HCT116 (cell line): ENCODE results near the gene TRIOBP. TPM values are rescaled to one million over a fixed set of nuclear protein-coding genes. Genes with fewer than 3 reads are reported as not detected.
A peak's percentile ranks its signal among the peaks of the same experiment; 100 is the strongest.

Source experiments
- ATAC-seq: fragments of 200-7000 bp; cut with Tn5 transposase; 2 replicates; pipeline ENCODE4 v1.9.1; 2020; ENCODE audit warnings: mild to moderate bottlenecking, moderate library complexity
- BruUV-seq: library from RNA; stranded (reverse); fragments of 400-500 nt; replicated peaks from 2 replicates; lab custom pipeline; 2021; lab: Mats Ljungman, UMichigan
- CTCF ChIA-PET: fragments of 300-600 bp; sonication (Branson Sonifier 250); formaldehyde crosslinking; loops from one replicate; lab custom pipeline; 2021; ENCODE audit warnings: antibody characterized with exemption; lab: Charles Lee
- POLR2A ChIA-PET: fragments of 300-600, 350-600 bp; sonication (Branson Sonifier 250); formaldehyde crosslinking; loops from one replicate; lab custom pipeline; 2021; ENCODE audit warnings: antibody characterized with exemption; lab: Charles Lee
- RAD21 ChIA-PET, 2 experiments: fragments of 300-600 bp; sonication (Branson Sonifier 250); formaldehyde crosslinking; loops; one replicate each; lab custom pipeline; 2023; ENCODE audit warnings: low total read pairs in 2 of 2; ENCODE audit not compliant: uncharacterized antibody in 2 of 2, unreplicated experiment in 2 of 2, low non-redundant PET in 1 of 2; lab: Charles Lee
- DNase-seq: peaks from one replicate; pipeline ENCODE4 v3.0.0-alpha.2; 2010; ENCODE audit warnings: low read depth, low spot score
- H2AFZ ChIP-seq: fragments of 200-600 bp; shearing (Covaris generic), sonication (generic); 2 replicates; pipeline ENCODE4 v1.6.1; 2017; ENCODE audit warnings: low read depth, mixed run types, mixed read lengths, antibody characterized with exemption, low read length; ENCODE audit not compliant: poor library complexity, severe bottlenecking
- H3K27ac ChIP-seq: 2 replicates; pipeline ENCODE4 v1.5.1; 2012; ENCODE audit warnings: low read depth, low read length
- H3K27me3 ChIP-seq: fragments of 200-600 bp; sonication (generic); 2 replicates; pipeline ENCODE4 v1.6.1; 2016; ENCODE audit warnings: mixed run types, low read length, mixed read lengths; ENCODE audit not compliant: insufficient read depth
- H3K36me3 ChIP-seq, 2 experiments: fragments of 200-500 bp in 1 of 2; fragments of 200-600 bp in 1 of 2; sonication (Bioruptor generic) in 1 of 2; sonication (generic) in 1 of 2; 2 replicates each; pipeline versions ENCODE4 v1.5.1 to v1.6.1; 2014 to 2016; ENCODE audit warnings: low read length in 2 of 2, inconsistent platforms in 1 of 2, mixed read lengths in 1 of 2, mixed run types in 1 of 2; ENCODE audit not compliant: insufficient read depth in 2 of 2, control insufficient read depth in 1 of 2
- H3K4me1 ChIP-seq, 2 experiments: fragments of 200-600 bp in 1 of 2; sonication (generic) in 1 of 2; 2 replicates each; pipeline versions ENCODE4 v1.5.1 to v1.6.1; 2012 to 2017; ENCODE audit warnings: low read length in 2 of 2, inconsistent platforms in 1 of 2, mild to moderate bottlenecking in 1 of 2, mixed read lengths in 1 of 2, mixed run types in 1 of 2, moderate library complexity in 1 of 2; ENCODE audit not compliant: insufficient read depth in 2 of 2, control insufficient read depth in 1 of 2
- H3K4me2 ChIP-seq: fragments of 200-600 bp; sonication (generic); 2 replicates; pipeline ENCODE4 v1.6.1; 2017; ENCODE audit warnings: mixed run types, low read length, mixed read lengths
- H3K4me3 ChIP-seq, 2 experiments: fragments of 200-600 bp in 1 of 2; sonication (generic) in 1 of 2; replicated peaks in 1 of 2; 2 replicates each; pipeline ENCODE4 v1.5.1; 2011 to 2016; ENCODE audit warnings: low read length in 2 of 2, control low read depth in 1 of 2, low read depth in 1 of 2, mild to moderate bottlenecking in 1 of 2, mixed read lengths in 1 of 2, mixed run types in 1 of 2
- H3K79me2 ChIP-seq: fragments of 200-600 bp; sonication (generic); 2 replicates; pipeline ENCODE4 v1.6.1; 2017; ENCODE audit warnings: mild to moderate bottlenecking, mixed run types, low read length, moderate library complexity, mixed read lengths; ENCODE audit not compliant: insufficient read depth
- H3K9ac ChIP-seq: fragments of 200-600 bp; sonication (generic); 2 replicates; pipeline ENCODE4 v1.6.1; 2016; ENCODE audit warnings: low read length, mixed read lengths
- H3K9me2 ChIP-seq: fragments of 200-600 bp; sonication (generic), shearing (Covaris generic); 2 replicates; pipeline ENCODE4 v1.6.1; 2017; ENCODE audit warnings: mixed run types, mild to moderate bottlenecking, moderate library complexity; ENCODE audit not compliant: insufficient read depth
- H3K9me3 ChIP-seq, 2 experiments: fragments of 200-500 bp in 1 of 2; fragments of 200-600 bp in 1 of 2; sonication (Bioruptor generic) in 1 of 2; sonication (generic) in 1 of 2; 2 replicates each; pipeline ENCODE4 v1.6.1; 2014 to 2017; ENCODE audit warnings: low read length in 2 of 2, mixed read lengths in 2 of 2, inconsistent platforms in 1 of 2, low read depth in 1 of 2, mild to moderate bottlenecking in 1 of 2, mixed run types in 1 of 2, moderate library complexity in 1 of 2; ENCODE audit not compliant: control insufficient read depth in 1 of 2, insufficient read depth in 1 of 2
- H4K20me1 ChIP-seq: fragments of 200-600 bp; sonication (generic), shearing (Covaris generic); 2 replicates; pipeline ENCODE4 v1.6.1; 2017; ENCODE audit warnings: mixed run types, mild to moderate bottlenecking, moderate library complexity; ENCODE audit not compliant: insufficient read depth
- CBX3 ChIP-seq: IDR thresholded peaks from 2 replicates; pipeline ENCODE4 v1.6.1; 2012; ENCODE audit warnings: low read depth
- CEBPB ChIP-seq: IDR thresholded peaks from 2 replicates; pipeline ENCODE4 v1.6.1; 2012; ENCODE audit warnings: low read depth
- EGR1 ChIP-seq: IDR thresholded peaks from 2 replicates; pipeline ENCODE4 v1.6.1; 2012; ENCODE audit warnings: low read depth
- ELF1 ChIP-seq: IDR thresholded peaks from 2 replicates; pipeline ENCODE4 v1.6.1; 2012; ENCODE audit warnings: low read depth, borderline replicate concordance
- EZH2 ChIP-seq: fragments of 200-600 bp; sonication (generic); IDR thresholded peaks from 2 replicates; pipeline ENCODE4 v1.6.1; 2017; ENCODE audit warnings: antibody characterized with exemption, mixed run types
- FOSL1 ChIP-seq: IDR thresholded peaks from 2 replicates; pipeline ENCODE4 v1.6.1; 2012; ENCODE audit warnings: low read depth
- JUND ChIP-seq: IDR thresholded peaks from 2 replicates; pipeline ENCODE4 v1.6.1; 2012
- POLR2AphosphoS5 ChIP-seq: IDR thresholded peaks from 2 replicates; pipeline ENCODE4 v1.6.1; 2011; ENCODE audit warnings: mild to moderate bottlenecking, low read depth, low read length, moderate library complexity
- RAD21 ChIP-seq: IDR thresholded peaks from 2 replicates; pipeline ENCODE4 v1.6.1; 2012; ENCODE audit warnings: low read depth, mild to moderate bottlenecking
- SIN3A ChIP-seq: IDR thresholded peaks from 2 replicates; pipeline ENCODE4 v1.6.1; 2012; ENCODE audit warnings: low read depth
- SP1 ChIP-seq: IDR thresholded peaks from 2 replicates; pipeline ENCODE4 v1.6.1; 2012; ENCODE audit warnings: low read depth
- SRF ChIP-seq: IDR thresholded peaks from 2 replicates; pipeline ENCODE4 v1.6.1; 2012; ENCODE audit warnings: low read depth
- TCF7L2 ChIP-seq: IDR thresholded peaks from 2 replicates; pipeline ENCODE4 v1.7.0; 2011; ENCODE audit warnings: borderline replicate concordance, inconsistent platforms; ENCODE audit not compliant: insufficient read depth, insufficient read length; ENCODE audit errors: extremely low read depth
- ZFX ChIP-seq: fragments of 450-650 bp; IDR thresholded peaks from 2 replicates; pipeline ENCODE4 v1.6.1; 2017
- ZNF274 ChIP-seq: fragments of 200-500 bp; sonication (Bioruptor generic); IDR thresholded peaks from 2 replicates; pipeline ENCODE4 v1.6.1; 2014; ENCODE audit warnings: mild to moderate bottlenecking, low read depth, low read length, inconsistent platforms
- intact Hi-C: fragments of 100-400 bp; cut with micrococcal nuclease; formaldehyde crosslinking; loops from 2 replicates; pipeline ENCODE4 v1.10.0; 2022
- total RNA-seq: library from RNA; stranded (reverse); gene quantifications from one replicate; pipeline ENCODE4 v1.2.1, GENCODE V29; 2021; ENCODE audit not compliant: unreplicated experiment
- TF ChIP-seq, protein P1 (sequence below): IDR thresholded peaks from 2 replicates; pipeline ENCODE4 v1.6.1; 2012
- TF ChIP-seq, protein P2 (sequence below), 3 experiments: fragments of 200-600 bp in 1 of 3; sonication (generic) in 1 of 3; IDR thresholded peaks in 2 of 3; conservative IDR thresholded peaks in 1 of 3; 2 replicates each; pipeline ENCODE4 v1.5.1; 2012 to 2017; ENCODE audit warnings: low read depth in 2 of 3, low read length in 2 of 3, antibody characterized with exemption in 1 of 3, borderline replicate concordance in 1 of 3, control low read depth in 1 of 3, mild to moderate bottlenecking in 1 of 3, mixed read lengths in 1 of 3, mixed run types in 1 of 3, moderate library complexity in 1 of 3; ENCODE audit not compliant: insufficient read depth in 1 of 3
- TF ChIP-seq, protein P3 (sequence below): IDR thresholded peaks from 2 replicates; pipeline ENCODE4 v1.6.1; 2011; ENCODE audit warnings: mild to moderate bottlenecking, low read length, moderate library complexity; ENCODE audit not compliant: insufficient replicate concordance; ENCODE audit errors: extremely low read depth
- TF ChIP-seq, protein P4 (sequence below): IDR thresholded peaks from 2 replicates; pipeline ENCODE4 v1.6.1; 2012

The TRIOBP gene
- total RNA-seq, 1 experiment from 2014 or later, result 244 TPM

DNA sequence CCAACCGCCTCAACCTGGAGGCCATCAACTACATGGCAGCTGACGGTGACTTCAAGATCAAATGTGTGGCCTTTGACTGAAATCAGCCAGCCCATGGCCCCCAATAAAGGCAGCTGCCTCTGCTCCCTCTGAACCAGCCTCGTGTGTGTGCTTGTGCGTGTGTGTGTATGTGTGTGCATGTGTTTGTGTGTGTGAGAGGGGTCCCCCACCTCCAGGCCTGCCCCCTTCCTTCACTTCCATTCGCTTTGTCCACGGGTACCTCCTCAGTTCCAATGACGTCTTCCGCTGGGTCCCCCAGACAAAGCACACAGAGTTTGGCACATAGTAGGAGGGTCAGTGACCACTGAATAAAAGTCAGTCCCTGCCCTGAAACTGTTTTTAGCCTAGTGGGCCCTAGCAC is 17.2 kb upstream of the TRIOBP start:
- H3K9me2 ChIP-seq, result no peaks in the 10 kb centered on the region
- H3K4me3 ChIP-seq, result no peak overlapping the region
- ChIA-PET RAD21 (no interaction called here), POLR2A (interaction anchor here (0.6 to 2.6 kb wide), 5 partner anchors 9 to 359 kb away, joined by 3 to 6 read pairs (median 5); no protein-coding TSS in a partner anchor), CTCF (interaction anchor here (2.6 kb wide), 1 partner anchor 22 kb away, joined by 12 read pairs; the partner anchor contains the start of gene PDXP)
- peaks cover 5 to 11% of the 10 kb centered on the region in 2 experiments; a peak in 3 of 4 replicates for H3K36me3 ChIP-seq
- H3K27ac ChIP-seq, result peak overlapping the region; percentile 8; the same call in 1 of the 2 replicates
- ATAC-seq (no peak), DNase-seq (no peak)
- BruUV-seq, result no TSS peak
- H3K4me1 ChIP-seq, result peaks cover 19 to 67% of the 10 kb centered on the region in 2 experiments
- no peaks in the 10 kb centered on the region for H3K27me3 ChIP-seq
- H3K9ac ChIP-seq, result no peak overlapping the region
- H3K4me2 ChIP-seq, result no peak overlapping the region
- H3K79me2 ChIP-seq, result peaks cover 13% of the 10 kb centered on the region; the same call in 1 of the 2 replicates
- TF ChIP-seq SP1 (no peak), ZNF274 (no peak), ZFX (no peak), CEBPB (no peak), FOSL1 (no peak), JUND (no peak), CBX3 (no peak), SIN3A (no peak), TCF7L2 (no peak), EGR1 (no peak), POLR2AphosphoS5 (no peak), SRF (no peak), RAD21 (no peak), ELF1 (no peak), EZH2 (no peak)
- TF ChIP-seq, protein P1, sequence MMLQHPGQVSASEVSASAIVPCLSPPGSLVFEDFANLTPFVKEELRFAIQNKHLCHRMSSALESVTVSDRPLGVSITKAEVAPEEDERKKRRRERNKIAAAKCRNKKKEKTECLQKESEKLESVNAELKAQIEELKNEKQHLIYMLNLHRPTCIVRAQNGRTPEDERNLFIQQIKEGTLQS, result no peak
- TF ChIP-seq, protein P2, sequence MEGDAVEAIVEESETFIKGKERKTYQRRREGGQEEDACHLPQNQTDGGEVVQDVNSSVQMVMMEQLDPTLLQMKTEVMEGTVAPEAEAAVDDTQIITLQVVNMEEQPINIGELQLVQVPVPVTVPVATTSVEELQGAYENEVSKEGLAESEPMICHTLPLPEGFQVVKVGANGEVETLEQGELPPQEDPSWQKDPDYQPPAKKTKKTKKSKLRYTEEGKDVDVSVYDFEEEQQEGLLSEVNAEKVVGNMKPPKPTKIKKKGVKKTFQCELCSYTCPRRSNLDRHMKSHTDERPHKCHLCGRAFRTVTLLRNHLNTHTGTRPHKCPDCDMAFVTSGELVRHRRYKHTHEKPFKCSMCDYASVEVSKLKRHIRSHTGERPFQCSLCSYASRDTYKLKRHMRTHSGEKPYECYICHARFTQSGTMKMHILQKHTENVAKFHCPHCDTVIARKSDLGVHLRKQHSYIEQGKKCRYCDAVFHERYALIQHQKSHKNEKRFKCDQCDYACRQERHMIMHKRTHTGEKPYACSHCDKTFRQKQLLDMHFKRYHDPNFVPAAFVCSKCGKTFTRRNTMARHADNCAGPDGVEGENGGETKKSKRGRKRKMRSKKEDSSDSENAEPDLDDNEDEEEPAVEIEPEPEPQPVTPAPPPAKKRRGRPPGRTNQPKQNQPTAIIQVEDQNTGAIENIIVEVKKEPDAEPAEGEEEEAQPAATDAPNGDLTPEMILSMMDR (IDR thresholded peaks at IDR 0.05 in 2 of 3, conservative IDR thresholded peaks at IDR 0.05 in 1 of 3; ENCODE audit: borderline replicate concordance in 1 of 3, insufficient read depth in 1 of 3, low read depth in 2 of 3, low read length in 2 of 3), result no peak
- TF ChIP-seq, protein P3, sequence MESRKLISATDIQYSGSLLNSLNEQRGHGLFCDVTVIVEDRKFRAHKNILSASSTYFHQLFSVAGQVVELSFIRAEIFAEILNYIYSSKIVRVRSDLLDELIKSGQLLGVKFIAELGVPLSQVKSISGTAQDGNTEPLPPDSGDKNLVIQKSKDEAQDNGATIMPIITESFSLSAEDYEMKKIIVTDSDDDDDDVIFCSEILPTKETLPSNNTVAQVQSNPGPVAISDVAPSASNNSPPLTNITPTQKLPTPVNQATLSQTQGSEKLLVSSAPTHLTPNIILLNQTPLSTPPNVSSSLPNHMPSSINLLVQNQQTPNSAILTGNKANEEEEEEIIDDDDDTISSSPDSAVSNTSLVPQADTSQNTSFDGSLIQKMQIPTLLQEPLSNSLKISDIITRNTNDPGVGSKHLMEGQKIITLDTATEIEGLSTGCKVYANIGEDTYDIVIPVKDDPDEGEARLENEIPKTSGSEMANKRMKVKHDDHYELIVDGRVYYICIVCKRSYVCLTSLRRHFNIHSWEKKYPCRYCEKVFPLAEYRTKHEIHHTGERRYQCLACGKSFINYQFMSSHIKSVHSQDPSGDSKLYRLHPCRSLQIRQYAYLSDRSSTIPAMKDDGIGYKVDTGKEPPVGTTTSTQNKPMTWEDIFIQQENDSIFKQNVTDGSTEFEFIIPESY, result no peak
- TF ChIP-seq, protein P4, sequence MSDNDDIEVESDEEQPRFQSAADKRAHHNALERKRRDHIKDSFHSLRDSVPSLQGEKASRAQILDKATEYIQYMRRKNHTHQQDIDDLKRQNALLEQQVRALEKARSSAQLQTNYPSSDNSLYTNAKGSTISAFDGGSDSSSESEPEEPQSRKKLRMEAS, result no peak
- H4K20me1 ChIP-seq, result no peaks in the 10 kb centered on the region
- no peaks in the 10 kb centered on the region for H3K9me3 ChIP-seq
- intact Hi-C loops, result loop anchor here (2.0 kb wide), 2 partner anchors 37 to 141 kb away; no protein-coding TSS in a partner anchor
- no peak overlapping the region for H2AFZ ChIP-seq
